ENCODE results near the gene PCP4. TPM values are rescaled to one million over a fixed set of nuclear protein-coding genes. Genes with fewer than 3 reads are reported as not detected.

PCP4 gene
- total and polyA plus RNA-seq, 9 donors: 0.25 to 4.7 (median 3.2) TPM; not detected in 3

- Histone ChIP-seq H3K36me3 (no peaks in the 10 kb centered on the region), H3K4me1 (ENCODE audit: insufficient read depth) (no peaks in the 10 kb centered on the region), H3K27me3 (no peaks in the 10 kb centered on the region), H3K4me3 (no peak overlapping the region), H3K27ac (no peak overlapping the region), H3K9me3 (no peaks in the 10 kb centered on the region)
- whole genome bisulfite sequencing, 3 donors: 72 to 92% (median 73%) methylated on average over 2 of the region's 2 CpGs
- TF ChIP-seq POLR2A (IDR thresholded peaks at IDR 0.05): no peak
- no peak for TF ChIP-seq CTCF (IDR thresholded peaks at IDR 0.05)
- no peak for TF ChIP-seq EP300 (IDR thresholded peaks at IDR 0.05)
- DNase-seq: no peak
- intact Hi-C loops (cut with DNase I): no loop called here
Observed at GRCh38 chr21:39850333-39850732, 16.9 kb upstream of the PCP4 start.

GRCh38 chr21:39851002-39851618, 16.1 kb upstream of the PCP4 start:
- intact Hi-C loops (cut with DNase I): no loop called here
- Histone ChIP-seq H3K27ac (no peak overlapping the region), H3K9me3 (no peaks in the 10 kb centered on the region), H3K4me1 (ENCODE audit: insufficient read depth) (no peaks in the 10 kb centered on the region), H3K36me3 (no peaks in the 10 kb centered on the region), H3K4me3 (no peak overlapping the region), H3K27me3 (no peaks in the 10 kb centered on the region)
- TF ChIP-seq CTCF (IDR thresholded peaks at IDR 0.05) (no peak), EP300 (IDR thresholded peaks at IDR 0.05) (no peak), POLR2A (IDR thresholded peaks at IDR 0.05) (no peak)
- WGBS, 3 donors: 91 to 94% (median 94%) methylated on average over 7 of the region's 7 CpGs
- DNase-seq: no peak

- H3K36me3 ChIP-seq: no peaks in the 10 kb centered on the region
- TF ChIP-seq EP300 (IDR thresholded peaks at IDR 0.05): no peak
- DNase-seq: no peak
- no peaks in the 10 kb centered on the region for H3K9me3 ChIP-seq
- H3K27ac ChIP-seq: no peak overlapping the region
- 50 to 67% (median 61%) methylated on average over 5 of the region's 5 CpGs for WGBS, 3 donors
- H3K4me1 ChIP-seq (ENCODE audit: insufficient read depth): no peaks in the 10 kb centered on the region
- no peak overlapping the region for H3K4me3 ChIP-seq
- H3K27me3 ChIP-seq: no peaks in the 10 kb centered on the region
- intact Hi-C loops (cut with DNase I): no loop called here
Observed at GRCh38 chr21:39852021-39852721, 15.1 kb upstream of the PCP4 start.

GRCh38 chr21:39852726-39853500, 14.3 kb upstream of the PCP4 start:
- H3K9me3 ChIP-seq: no peaks in the 10 kb centered on the region
- TF ChIP-seq CTCF (IDR thresholded peaks at IDR 0.05): no peak
- TF ChIP-seq EP300 (IDR thresholded peaks at IDR 0.05): no peak
- no peak for TF ChIP-seq POLR2A (IDR thresholded peaks at IDR 0.05)

More at GRCh38 chr21:39852726-39853500, 14.3 kb upstream of the PCP4 start:
- intact Hi-C loops (cut with DNase I): no loop called here
- Histone ChIP-seq H3K36me3 (no peaks in the 10 kb centered on the region), H3K27me3 (no peaks in the 10 kb centered on the region), H3K4me3 (no peak overlapping the region), H3K27ac (no peak overlapping the region), H3K4me1 (ENCODE audit: insufficient read depth) (no peaks in the 10 kb centered on the region)
- no peak for DNase-seq
- WGBS, 3 donors: 88 to 92% (median 91%) methylated on average over 14 of the region's 14 CpGs
